Stimulated activated memory B cell treated with anti-CD40 and anti-IgM and Interleukin-4, amounts not matched to agents 10 μg/mL and 1 μg/mL and 100 μg/mL, for 72 hours (primary cell): ENCODE results near the gene KRT79.
"Not testable (repeated sequence)": the region's sequence is repeated elsewhere in the genome, so short reads cannot be mapped to it uniquely, and the experiment has no call there.

Source experiments
- ATAC-seq: fragments of 150-1000 bp; cut with Tn5 transposase; 2 replicates; pipeline ENCODE4 v1.10.0; 2021
- H3K27ac Mint-ChIP-seq: one replicate; pipeline ENCODE4 v1.8.0; 2022; ENCODE audit warnings: mild to moderate bottlenecking, mixed read lengths
- H3K27me3 Mint-ChIP-seq: one replicate; pipeline ENCODE4 v1.8.0; 2022; ENCODE audit warnings: mixed read lengths
- H3K36me3 Mint-ChIP-seq: one replicate; pipeline ENCODE4 v1.8.0; 2022; ENCODE audit warnings: mixed read lengths
- H3K4me1 Mint-ChIP-seq: one replicate; pipeline ENCODE4 v1.8.0; 2022; ENCODE audit warnings: mixed read lengths
- H3K4me3 Mint-ChIP-seq: one replicate; pipeline ENCODE4 v1.8.0; 2022; ENCODE audit warnings: mild to moderate bottlenecking, moderate library complexity, mixed read lengths
- H3K9me3 Mint-ChIP-seq: one replicate; pipeline ENCODE4 v1.8.0; 2022; ENCODE audit warnings: mixed read lengths

KRT79 gene

DNA sequence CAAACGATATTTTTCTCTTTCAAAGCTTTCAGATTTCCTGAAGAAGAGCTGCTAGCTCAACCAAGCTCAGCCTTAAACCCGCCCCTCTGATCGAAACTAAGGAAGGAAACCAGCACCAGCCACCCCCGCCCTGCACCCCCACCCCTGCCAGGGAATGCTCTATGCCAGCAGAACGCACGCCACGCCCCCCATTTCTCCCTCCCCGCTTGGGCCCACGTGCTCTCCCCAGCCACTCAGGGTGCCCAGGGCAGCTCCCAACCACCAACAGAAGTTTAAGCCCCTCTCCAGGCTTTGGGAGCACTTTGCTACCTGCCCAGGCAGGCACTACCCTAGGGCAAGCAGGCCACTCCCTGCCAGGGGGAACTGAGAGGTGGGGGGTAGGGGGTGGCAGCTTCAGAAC is 33.5 kb upstream of the KRT79 start:
- peaks cover 21% of the 10 kb centered on the region for H3K4me1 Mint-ChIP-seq
- no peaks in the 10 kb centered on the region for H3K36me3 Mint-ChIP-seq
- H3K27ac Mint-ChIP-seq: no peak overlapping the region
- no peaks in the 10 kb centered on the region for H3K9me3 Mint-ChIP-seq
- no peak overlapping the region for H3K4me3 Mint-ChIP-seq
- no peak for ATAC-seq
- peaks cover 3% of the 10 kb centered on the region for H3K27me3 Mint-ChIP-seq

DNA sequence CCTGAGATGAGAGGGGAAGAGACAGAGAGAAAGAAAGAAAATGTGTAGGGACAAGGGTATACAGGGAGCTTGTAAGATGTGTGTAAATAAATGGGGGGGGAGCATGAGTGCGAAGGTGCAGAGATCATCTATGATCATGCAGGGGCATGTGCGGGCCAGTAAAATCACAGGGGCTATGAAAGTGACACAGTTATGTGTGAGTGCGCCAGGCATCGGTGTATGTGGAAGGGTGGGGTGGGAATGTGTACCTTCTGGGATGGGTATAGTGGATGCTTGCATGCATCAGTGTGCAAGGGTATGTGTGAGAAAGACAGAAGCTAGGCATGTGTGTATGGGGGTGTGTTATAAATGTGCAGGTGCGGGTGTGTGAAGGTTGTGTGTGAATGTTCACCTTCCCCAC is 33.0 kb upstream of the KRT79 start:
- H3K4me3 Mint-ChIP-seq: no peak overlapping the region
- no peaks in the 10 kb centered on the region for H3K9me3 Mint-ChIP-seq
- H3K27ac Mint-ChIP-seq: no peak overlapping the region
- no peak for ATAC-seq
- H3K27me3 Mint-ChIP-seq: peaks cover 4% of the 10 kb centered on the region
- no peaks in the 10 kb centered on the region for H3K36me3 Mint-ChIP-seq
- H3K4me1 Mint-ChIP-seq: peaks cover 21% of the 10 kb centered on the region

GRCh38 chr12:52865090-52865944 is 31.2 kb upstream of the KRT79 start:
- H3K4me1 Mint-ChIP-seq: peaks cover 18% of the 10 kb centered on the region

DNA sequence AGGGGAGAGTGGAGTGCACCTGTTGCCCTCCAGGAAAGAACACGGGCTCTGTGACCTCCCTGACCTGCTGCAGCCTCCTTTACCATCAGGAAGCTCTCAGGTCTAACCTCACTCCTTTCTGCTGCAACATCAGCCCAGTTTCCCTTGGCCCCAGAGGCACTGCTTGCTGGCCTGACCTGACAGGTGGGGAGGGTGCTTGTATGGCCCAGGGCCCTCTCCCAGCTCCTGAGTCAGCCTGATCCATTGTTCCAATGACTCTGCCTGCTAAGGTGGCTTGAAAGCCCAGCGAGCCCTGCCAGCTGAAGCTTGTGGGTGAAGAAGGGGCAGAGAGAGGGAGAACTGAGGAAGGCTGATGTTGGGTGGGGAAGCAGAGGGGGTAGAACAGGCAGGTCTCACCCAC is 27.9 kb upstream of the KRT79 start:
- Mint-ChIP-seq H3K27me3 (peaks cover 9% of the 10 kb centered on the region), H3K36me3 (no peaks in the 10 kb centered on the region), H3K9me3 (no peaks in the 10 kb centered on the region), H3K4me1 (no peaks in the 10 kb centered on the region), H3K4me3 (no peak overlapping the region), H3K27ac (no peak overlapping the region)
- ATAC-seq: no peak

More at GRCh38 chr12:52865090-52865944, 31.2 kb upstream of the KRT79 start:
- Mint-ChIP-seq H3K27me3 (peaks cover 9% of the 10 kb centered on the region), H3K9me3 (no peaks in the 10 kb centered on the region), H3K4me3 (no peak overlapping the region), H3K36me3 (no peaks in the 10 kb centered on the region), H3K27ac (no peak overlapping the region)
- no peak for ATAC-seq

- H3K27me3 Mint-ChIP-seq: peaks cover 9% of the 10 kb centered on the region
- H3K4me3 Mint-ChIP-seq: no peak overlapping the region
- H3K36me3 Mint-ChIP-seq: no peaks in the 10 kb centered on the region
- no peak for ATAC-seq
- H3K27ac Mint-ChIP-seq: no peak overlapping the region
- no peaks in the 10 kb centered on the region for H3K9me3 Mint-ChIP-seq
- H3K4me1 Mint-ChIP-seq: no peaks in the 10 kb centered on the region
Measured at GRCh38 chr12:52861511-52861910, 27.4 kb upstream of the KRT79 start.

DNA sequence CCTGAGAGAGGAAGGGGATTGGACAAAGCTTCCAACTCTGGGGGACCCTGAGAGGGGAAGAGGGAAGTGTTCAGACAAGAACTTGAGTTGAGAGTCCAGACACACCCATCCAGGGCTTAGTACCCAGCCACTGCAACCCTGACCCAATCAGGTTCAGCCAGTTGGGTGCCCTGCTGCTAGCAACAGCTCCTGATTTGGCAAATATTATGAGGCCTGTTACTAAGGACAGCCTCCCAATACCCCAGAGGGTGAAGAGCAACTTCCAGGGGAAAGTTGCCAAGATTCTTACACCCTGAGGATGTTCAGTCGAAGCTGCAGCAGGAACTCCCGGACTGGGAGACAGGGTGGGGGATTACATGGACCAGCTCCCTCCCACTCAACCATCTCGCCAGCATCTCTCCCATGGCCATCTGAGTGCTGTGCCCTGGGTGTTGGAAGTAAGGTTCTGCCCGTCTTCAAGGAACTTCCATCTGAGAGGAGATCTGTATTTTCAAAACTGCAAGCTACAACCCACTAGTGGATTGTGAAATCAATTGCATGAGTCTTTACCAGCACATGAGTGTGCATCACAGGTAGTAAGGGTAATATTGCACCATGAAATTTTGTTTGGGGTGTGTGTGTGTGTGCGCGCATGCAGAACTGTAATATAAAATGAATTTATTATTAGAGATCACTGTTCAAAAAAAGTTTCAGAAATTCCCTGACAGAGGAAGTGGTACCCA is 26.2 kb upstream of the KRT79 start:
- no peak for ATAC-seq
- no peaks in the 10 kb centered on the region for H3K4me1 Mint-ChIP-seq
- H3K27me3 Mint-ChIP-seq: peaks cover 9% of the 10 kb centered on the region
- H3K4me3 Mint-ChIP-seq: no peak overlapping the region
- H3K9me3 Mint-ChIP-seq: no peaks in the 10 kb centered on the region
- H3K27ac Mint-ChIP-seq: no peak overlapping the region
- H3K36me3 Mint-ChIP-seq: no peaks in the 10 kb centered on the region

GRCh38 chr12:52857500-52857899 is 23.4 kb upstream of the KRT79 start:
- Mint-ChIP-seq H3K9me3 (no peaks in the 10 kb centered on the region), H3K4me1 (no peaks in the 10 kb centered on the region), H3K4me3 (no peak overlapping the region), H3K27me3 (peaks cover 19% of the 10 kb centered on the region), H3K36me3 (no peaks in the 10 kb centered on the region), H3K27ac (no peak overlapping the region)
- ATAC-seq: no peak

- H3K9me3 Mint-ChIP-seq: no peaks in the 10 kb centered on the region
- no peak overlapping the region for H3K4me3 Mint-ChIP-seq
- no peak for ATAC-seq
- H3K36me3 Mint-ChIP-seq: no peaks in the 10 kb centered on the region
- peaks cover 18% of the 10 kb centered on the region for H3K27me3 Mint-ChIP-seq
- no peaks in the 10 kb centered on the region for H3K4me1 Mint-ChIP-seq
- no peak overlapping the region for H3K27ac Mint-ChIP-seq
Measured at GRCh38 chr12:52856787-52857186, 22.7 kb upstream of the KRT79 start.

DNA sequence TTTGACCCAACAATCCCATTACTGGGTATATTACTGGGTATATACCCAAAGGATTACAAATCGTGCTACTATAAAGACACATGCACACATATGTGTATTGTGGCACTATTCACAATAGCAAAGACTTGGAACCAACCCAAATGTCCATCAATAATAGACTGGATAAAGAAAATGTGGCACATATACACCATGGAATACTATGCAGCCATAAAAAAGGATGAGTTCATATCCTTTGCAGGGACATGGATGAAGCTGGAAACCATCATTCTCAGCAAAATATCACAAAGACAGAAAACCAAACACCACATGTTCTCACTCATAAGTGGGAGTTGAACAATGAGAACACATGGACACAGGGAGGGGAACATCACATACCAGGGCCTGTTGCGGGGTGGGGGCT is 22.0 kb upstream of the KRT79 start:
- not testable (repeated sequence) for H3K36me3 Mint-ChIP-seq, ATAC-seq, H3K9me3 Mint-ChIP-seq, H3K4me1 Mint-ChIP-seq, H3K4me3 Mint-ChIP-seq, H3K27ac Mint-ChIP-seq
- H3K27me3 Mint-ChIP-seq: peaks cover 18% of the 10 kb centered on the region

DNA sequence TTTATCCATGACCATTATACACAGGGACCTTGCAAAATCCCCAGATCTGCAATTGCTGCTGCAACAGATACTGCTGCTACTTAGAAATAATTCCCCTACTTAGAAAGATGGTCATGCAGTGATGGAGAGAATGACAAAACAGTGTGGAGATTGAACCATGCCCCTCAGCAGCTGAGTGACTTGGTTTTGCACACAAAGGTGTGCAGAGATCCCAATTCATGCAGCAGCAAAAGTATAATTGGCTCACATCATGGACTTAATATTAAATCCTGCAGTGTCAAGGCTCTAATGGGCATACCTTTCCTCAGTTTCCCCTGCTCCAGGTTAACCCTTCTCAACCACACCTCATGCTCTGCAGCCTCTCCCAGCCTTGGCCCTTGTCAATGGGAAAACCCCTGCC is 17.7 kb upstream of the KRT79 start:
- Mint-ChIP-seq H3K36me3 (no peaks in the 10 kb centered on the region), H3K27ac (no peak overlapping the region), H3K9me3 (no peaks in the 10 kb centered on the region), H3K4me3 (no peak overlapping the region), H3K4me1 (peaks cover 8% of the 10 kb centered on the region), H3K27me3 (peaks cover 54% of the 10 kb centered on the region)
- ATAC-seq: no peak

- peaks cover 8% of the 10 kb centered on the region for H3K4me1 Mint-ChIP-seq
- peaks cover 65% of the 10 kb centered on the region for H3K27me3 Mint-ChIP-seq
- no peaks in the 10 kb centered on the region for H3K36me3 Mint-ChIP-seq
Measured at GRCh38 chr12:52850681-52851080, 16.6 kb upstream of the KRT79 start.

DNA sequence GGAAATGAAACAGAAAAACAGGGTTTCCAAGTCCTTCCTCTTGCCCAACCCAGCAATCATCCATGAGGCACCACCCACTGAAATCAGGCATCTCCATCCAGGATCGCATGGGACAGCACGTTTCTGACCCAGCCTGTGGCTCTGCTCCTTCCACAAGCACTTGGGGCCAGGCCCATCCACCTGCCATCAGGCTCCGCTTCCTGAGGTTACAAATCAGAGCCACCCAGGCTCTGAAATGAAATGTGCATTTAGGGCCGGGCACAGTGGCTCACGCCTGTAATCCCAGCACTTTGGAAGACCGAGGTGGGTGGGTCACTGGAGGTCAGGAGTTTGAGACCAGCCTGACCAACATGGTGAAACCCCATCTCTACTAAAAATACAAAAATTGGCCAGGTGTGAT is 15.4 kb upstream of the KRT79 start:
- H3K27me3 Mint-ChIP-seq: peaks cover 76% of the 10 kb centered on the region
- H3K9me3 Mint-ChIP-seq: no peaks in the 10 kb centered on the region
- H3K27ac Mint-ChIP-seq: no peak overlapping the region
- ATAC-seq: no peak
- H3K4me3 Mint-ChIP-seq: no peak overlapping the region
- no peaks in the 10 kb centered on the region for H3K36me3 Mint-ChIP-seq
- H3K4me1 Mint-ChIP-seq: peaks cover 8% of the 10 kb centered on the region

More at GRCh38 chr12:52850681-52851080, 16.6 kb upstream of the KRT79 start:
- H3K27ac Mint-ChIP-seq: no peak overlapping the region
- H3K4me3 Mint-ChIP-seq: no peak overlapping the region
- no peaks in the 10 kb centered on the region for H3K9me3 Mint-ChIP-seq
- no peak for ATAC-seq

DNA sequence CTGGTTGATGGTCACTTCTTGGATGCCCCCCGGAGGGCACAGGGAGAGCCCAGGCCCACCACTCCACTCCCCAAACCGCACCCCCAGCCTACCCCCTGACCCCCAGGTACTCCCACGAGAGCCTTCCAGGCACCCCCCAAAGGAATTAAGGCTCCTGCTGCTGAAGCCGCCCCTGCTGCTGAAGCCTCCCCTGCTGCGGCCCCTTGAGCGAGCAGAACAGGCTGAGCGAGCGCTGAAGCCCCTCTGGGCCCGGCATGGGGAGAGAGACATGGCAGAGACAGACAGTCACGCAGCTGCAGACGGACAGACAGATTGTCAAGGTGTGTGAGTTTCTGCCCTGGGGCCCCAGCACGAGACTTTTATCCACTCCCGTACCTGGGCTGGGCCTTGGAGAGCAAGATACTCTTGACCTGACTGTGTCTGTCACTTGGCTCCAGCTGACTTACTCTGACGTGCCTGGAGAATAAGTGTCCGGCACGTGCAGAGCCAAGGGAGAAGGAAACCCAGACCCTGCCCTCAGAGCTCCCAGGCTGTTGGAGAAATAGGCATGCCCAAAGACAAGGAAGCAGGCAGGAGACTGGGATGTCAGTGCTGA is 14.6 kb upstream of the KRT79 start, which contains the start of gene KRT78:
Gene KRT78, minus strand, starts transcription at position 334 of the 595 bp plus-strand sequence. Its CDS starts 64 bp downstream, at position 270.
- ATAC-seq: no peak
- peaks cover 76% of the 10 kb centered on the region for H3K27me3 Mint-ChIP-seq
- no peak within 1 kb of the TSS for H3K27ac Mint-ChIP-seq
- no peaks in the 10 kb centered on the region for H3K36me3 Mint-ChIP-seq
- H3K4me1 Mint-ChIP-seq: peaks cover 8% of the 10 kb centered on the region
- H3K9me3 Mint-ChIP-seq: no peaks in the 10 kb centered on the region
- no peak within 1 kb of the TSS for H3K4me3 Mint-ChIP-seq

DNA sequence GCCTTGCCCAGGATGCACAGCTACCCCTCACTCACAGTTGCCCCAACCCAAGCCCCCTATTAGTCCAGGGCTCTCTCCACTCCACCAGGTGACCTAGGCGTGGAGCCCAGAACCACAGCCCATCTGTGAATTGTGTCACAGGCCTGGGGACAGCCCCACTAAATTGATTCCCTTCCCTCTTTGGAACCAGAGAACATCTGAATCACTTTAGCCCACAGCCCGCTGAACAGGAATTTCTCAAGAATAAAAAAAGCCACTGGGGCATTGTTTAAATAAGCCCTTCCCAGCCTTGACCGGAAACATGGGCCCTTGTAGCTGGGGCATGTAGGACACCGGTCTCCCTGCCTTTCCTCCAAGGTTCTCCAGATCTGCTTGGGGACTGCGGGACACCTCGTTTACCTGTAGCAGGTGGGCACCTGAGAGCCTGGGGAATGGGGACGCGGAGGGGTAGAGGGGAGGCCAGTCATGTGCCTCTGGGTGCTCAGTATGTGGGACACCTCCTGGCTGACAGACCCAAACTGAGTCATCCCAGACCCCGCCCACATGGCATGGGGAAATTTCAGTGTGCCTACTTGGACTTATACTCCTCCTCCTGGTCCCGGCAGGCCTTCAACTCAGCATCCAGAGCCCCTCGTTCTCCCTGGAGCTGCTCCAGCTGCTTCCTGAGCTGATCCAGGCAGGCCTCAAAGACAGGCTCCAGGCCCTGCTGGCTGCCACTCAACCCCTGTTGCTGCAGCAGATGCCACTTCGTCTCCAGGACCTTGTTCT is 13.4 kb upstream of the KRT79 start:
- H3K4me3 Mint-ChIP-seq: no peak overlapping the region
- H3K9me3 Mint-ChIP-seq: peaks cover 3% of the 10 kb centered on the region
- peaks cover 11% of the 10 kb centered on the region for H3K4me1 Mint-ChIP-seq
- peaks cover 72% of the 10 kb centered on the region for H3K27me3 Mint-ChIP-seq
- H3K36me3 Mint-ChIP-seq: no peaks in the 10 kb centered on the region
- no peak for ATAC-seq
- H3K27ac Mint-ChIP-seq: no peak overlapping the region
